Loucy (cell line): ENCODE results near the gene SULT1E1.

Source experiments
- H2AFZ ChIP-seq: fragments of 200-600 bp; sonication (generic); 2 replicates; pipeline ENCODE4 v1.6.0; 2016; ENCODE audit warnings: antibody characterized with exemption, mild to moderate bottlenecking, low read length, moderate library complexity
- H3F3A ChIP-seq: fragments of 200-600 bp; 2 replicates; pipeline ENCODE4 v1.6.0; 2016; ENCODE audit warnings: antibody characterized with exemption, low read depth, mild to moderate bottlenecking
- H3K27me3 ChIP-seq: fragments of 200-600 bp; sonication (generic); 2 replicates; pipeline ENCODE4 v1.6.1; 2014; ENCODE audit warnings: low read length, mild to moderate bottlenecking; ENCODE audit not compliant: insufficient read depth, poor library complexity, severe bottlenecking
- H3K36me3 ChIP-seq: fragments of 200-600 bp; sonication (generic); 2 replicates; pipeline ENCODE4 v1.6.1; 2016; ENCODE audit warnings: low read length; ENCODE audit not compliant: insufficient read depth
- H3K4me1 ChIP-seq: fragments of 200-600 bp; sonication (generic); 2 replicates; pipeline ENCODE4 v1.5.1; 2014; ENCODE audit warnings: low read length, mild to moderate bottlenecking; ENCODE audit not compliant: insufficient read depth, poor library complexity, severe bottlenecking
- H3K4me2 ChIP-seq: fragments of 200-600 bp; sonication (generic); 2 replicates; pipeline ENCODE4 v1.6.0; 2014; ENCODE audit warnings: antibody characterized with exemption, low read length, low read depth, mild to moderate bottlenecking; ENCODE audit not compliant: poor library complexity, severe bottlenecking
- H3K4me3 ChIP-seq: fragments of 200-600 bp; sonication (generic); 2 replicates; pipeline ENCODE4 v1.5.1; 2014; ENCODE audit warnings: low read length, mild to moderate bottlenecking, mixed read lengths; ENCODE audit not compliant: poor library complexity, severe bottlenecking
- H3K79me2 ChIP-seq: fragments of 200-600 bp; sonication (generic); 2 replicates; pipeline ENCODE4 v1.6.1; 2014; ENCODE audit warnings: low read length; ENCODE audit not compliant: insufficient read depth
- H3K9ac ChIP-seq: fragments of 200-600 bp; sonication (generic); 2 replicates; pipeline ENCODE4 v1.6.0; 2014; ENCODE audit warnings: mild to moderate bottlenecking, low read depth, low read length, moderate library complexity; ENCODE audit not compliant: poor library complexity, severe bottlenecking
- H3K9me2 ChIP-seq: fragments of 200-600 bp; sonication (generic); replicated peaks from 2 replicates; pipeline ENCODE4 v1.6.1; 2016; ENCODE audit warnings: low read depth, low read length, mixed read lengths
- H3K9me3 ChIP-seq: fragments of 200-600 bp; sonication (generic); 2 replicates; pipeline ENCODE4 v1.6.1; 2014; ENCODE audit warnings: mild to moderate bottlenecking, antibody characterized with exemption, low read length, low read depth; ENCODE audit not compliant: insufficient read depth
- H4K20me1 ChIP-seq: fragments of 200-600 bp; sonication (generic); 2 replicates; pipeline ENCODE4 v1.6.0; 2014; ENCODE audit warnings: antibody characterized with exemption, low read length, mild to moderate bottlenecking; ENCODE audit not compliant: insufficient read depth, poor library complexity, severe bottlenecking
- EZH2phosphoT487 ChIP-seq: fragments of 200-600 bp; IDR thresholded peaks from 2 replicates; pipeline ENCODE4 v1.6.1; 2018; ENCODE audit warnings: antibody characterized with exemption, mild to moderate bottlenecking, moderate library complexity, borderline replicate concordance
- TF ChIP-seq, protein P1 (sequence below): fragments of 200-600 bp; sonication (generic); conservative IDR thresholded peaks from 2 replicates; pipeline ENCODE4 v1.5.1; 2014; ENCODE audit warnings: mild to moderate bottlenecking, antibody characterized with exemption, low read length

SULT1E1 gene

DNA sequence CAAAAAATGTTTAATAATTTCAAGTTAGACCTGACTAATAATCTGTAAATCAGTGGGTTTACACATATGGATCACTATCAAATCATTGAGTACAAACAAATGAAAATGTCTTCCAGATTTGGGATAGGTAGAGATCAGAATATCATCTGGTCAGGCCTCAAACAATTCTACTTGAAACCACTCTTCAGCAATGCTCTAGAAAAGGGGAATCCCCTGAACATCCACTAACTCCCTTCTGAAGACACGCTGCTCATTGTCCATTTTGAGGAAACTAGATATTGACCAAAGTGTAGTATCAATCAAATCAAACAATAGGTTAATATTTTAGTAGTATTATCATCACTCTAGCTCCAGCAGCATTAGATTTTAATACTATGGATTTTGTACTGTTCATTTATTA is 46.3 kb downstream of the SULT1E1 start:
- no peaks in the 10 kb centered on the region for H3K27me3 ChIP-seq
- H3K36me3 ChIP-seq, result no peaks in the 10 kb centered on the region
- H3K4me1 ChIP-seq, result no peaks in the 10 kb centered on the region
- H3K79me2 ChIP-seq, result no peaks in the 10 kb centered on the region
- no peaks in the 10 kb centered on the region for H4K20me1 ChIP-seq
- TF ChIP-seq, protein P1, sequence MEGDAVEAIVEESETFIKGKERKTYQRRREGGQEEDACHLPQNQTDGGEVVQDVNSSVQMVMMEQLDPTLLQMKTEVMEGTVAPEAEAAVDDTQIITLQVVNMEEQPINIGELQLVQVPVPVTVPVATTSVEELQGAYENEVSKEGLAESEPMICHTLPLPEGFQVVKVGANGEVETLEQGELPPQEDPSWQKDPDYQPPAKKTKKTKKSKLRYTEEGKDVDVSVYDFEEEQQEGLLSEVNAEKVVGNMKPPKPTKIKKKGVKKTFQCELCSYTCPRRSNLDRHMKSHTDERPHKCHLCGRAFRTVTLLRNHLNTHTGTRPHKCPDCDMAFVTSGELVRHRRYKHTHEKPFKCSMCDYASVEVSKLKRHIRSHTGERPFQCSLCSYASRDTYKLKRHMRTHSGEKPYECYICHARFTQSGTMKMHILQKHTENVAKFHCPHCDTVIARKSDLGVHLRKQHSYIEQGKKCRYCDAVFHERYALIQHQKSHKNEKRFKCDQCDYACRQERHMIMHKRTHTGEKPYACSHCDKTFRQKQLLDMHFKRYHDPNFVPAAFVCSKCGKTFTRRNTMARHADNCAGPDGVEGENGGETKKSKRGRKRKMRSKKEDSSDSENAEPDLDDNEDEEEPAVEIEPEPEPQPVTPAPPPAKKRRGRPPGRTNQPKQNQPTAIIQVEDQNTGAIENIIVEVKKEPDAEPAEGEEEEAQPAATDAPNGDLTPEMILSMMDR, result no peak
- no peak for TF ChIP-seq EZH2phosphoT487
- H3K9me3 ChIP-seq, result no peaks in the 10 kb centered on the region
- no peaks in the 10 kb centered on the region for H3F3A ChIP-seq
- no peak overlapping the region for H3K9ac ChIP-seq
- H3K9me2 ChIP-seq, result no peaks in the 10 kb centered on the region
- no peak overlapping the region for H3K4me3 ChIP-seq
- H2AFZ ChIP-seq, result no peak overlapping the region
- no peak overlapping the region for H3K4me2 ChIP-seq

DNA sequence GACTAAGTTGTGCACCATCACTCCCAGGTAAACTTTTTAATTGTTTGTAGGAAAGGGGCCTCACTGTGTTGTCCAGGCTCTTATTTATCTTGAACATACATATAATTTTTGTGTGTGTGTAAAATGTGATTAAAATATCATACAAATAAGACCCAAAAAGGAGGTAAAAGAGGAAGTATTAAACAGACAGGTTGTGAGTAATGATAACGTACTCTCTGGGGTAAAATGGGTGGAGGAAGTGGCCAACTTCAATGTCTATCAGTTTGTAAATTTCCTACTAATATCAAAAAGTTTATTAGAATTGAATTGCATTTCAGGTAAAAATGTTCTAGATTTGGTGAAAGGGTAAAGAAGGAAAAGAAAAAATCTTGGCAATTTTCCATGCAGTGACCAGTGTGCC is 48.8 kb downstream of the SULT1E1 start:
- no peak overlapping the region for H2AFZ ChIP-seq
- H4K20me1 ChIP-seq, result no peaks in the 10 kb centered on the region
- no peaks in the 10 kb centered on the region for H3F3A ChIP-seq
- H3K9ac ChIP-seq, result no peak overlapping the region
- no peaks in the 10 kb centered on the region for H3K4me1 ChIP-seq
- no peaks in the 10 kb centered on the region for H3K9me3 ChIP-seq
- TF ChIP-seq, protein P1, result no peak
- no peak for TF ChIP-seq EZH2phosphoT487
- no peaks in the 10 kb centered on the region for H3K79me2 ChIP-seq
- no peaks in the 10 kb centered on the region for H3K27me3 ChIP-seq
- H3K4me3 ChIP-seq, result no peak overlapping the region
- no peaks in the 10 kb centered on the region for H3K9me2 ChIP-seq
- no peak overlapping the region for H3K4me2 ChIP-seq
- no peaks in the 10 kb centered on the region for H3K36me3 ChIP-seq

DNA sequence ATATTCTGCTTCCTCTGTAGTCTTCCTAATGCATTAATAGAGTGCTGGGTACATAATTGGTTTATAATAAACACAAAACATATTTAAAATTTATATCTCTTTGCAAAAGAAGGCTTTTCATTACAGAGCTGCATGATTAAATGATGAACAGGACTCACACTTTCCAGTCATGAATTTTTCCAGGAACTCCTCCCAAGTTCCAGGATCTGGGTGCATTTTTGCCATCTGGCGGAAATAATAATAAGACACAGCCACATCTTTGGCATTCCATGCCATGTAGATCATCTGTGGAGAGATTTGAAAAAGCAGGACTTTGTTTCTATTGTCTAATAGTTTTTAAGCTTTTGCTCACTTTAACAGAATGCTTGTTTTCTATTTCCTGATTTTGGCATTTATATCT is 59.3 kb downstream of the SULT1E1 start:
- Histone ChIP-seq H3K36me3 (no peaks in the 10 kb centered on the region), H3K4me1 (no peaks in the 10 kb centered on the region), H3K9me2 (0 out of 2 replicates have a peak, but pooled peaks cover 4% of the 10 kb centered on the region), H4K20me1 (no peaks in the 10 kb centered on the region), H3K9me3 (no peaks in the 10 kb centered on the region), H3K79me2 (no peaks in the 10 kb centered on the region), H3K9ac (no peak overlapping the region), H3K4me3 (no peak overlapping the region), H2AFZ (no peak overlapping the region), H3K27me3 (no peaks in the 10 kb centered on the region), H3F3A (no peaks in the 10 kb centered on the region), H3K4me2 (no peak overlapping the region)
- TF ChIP-seq, protein P1, result no peak
- no peak for TF ChIP-seq EZH2phosphoT487
